SW 1271 (cell line): ENCODE data around the gene PTH1R.

ENCODE experiments used
- DNase-seq, 2 experiments: peaks; one replicate each; lab custom pipeline; 2025; lab: John Stamatoyannopoulos, UW

The PTH1R gene

GRCh38 chr3:46849686-46850467, 27.6 kb upstream of the PTH1R start:
- DNase-seq = no peak

GRCh38 chr3:46850468-46850779, 27.1 kb upstream of the PTH1R start:
- no peak for DNase-seq

- no peak for DNase-seq
Measured at GRCh38 chr3:46851364-46852333, 25.9 kb upstream of the PTH1R start.

GRCh38 chr3:46852334-46852720, 25.2 kb upstream of the PTH1R start:
- no peak for DNase-seq

GRCh38 chr3:46852839-46853355, 24.6 kb upstream of the PTH1R start:
- no peak for DNase-seq

GRCh38 chr3:46853441-46854415, 23.8 kb upstream of the PTH1R start:
- no peak for DNase-seq

- no peak for DNase-seq
Measured at GRCh38 chr3:46854555-46854991, 22.9 kb upstream of the PTH1R start.

- no peak for DNase-seq
Measured at GRCh38 chr3:46856576-46857471, 20.7 kb upstream of the PTH1R start.

- DNase-seq = no peak
Measured at GRCh38 chr3:46857485-46858341, 19.8 kb upstream of the PTH1R start.

GRCh38 chr3:46858456-46858855, 19.1 kb upstream of the PTH1R start:
- no peak for DNase-seq

GRCh38 chr3:46859001-46859710, 18.4 kb upstream of the PTH1R start:
- DNase-seq = no peak

- DNase-seq = no peak
Measured at GRCh38 chr3:46860017-46860809, 17.3 kb upstream of the PTH1R start.

- no peak for DNase-seq
Measured at GRCh38 chr3:46860810-46861604, 16.5 kb upstream of the PTH1R start.

- no peak for DNase-seq
Measured at GRCh38 chr3:46861605-46862368, 15.7 kb upstream of the PTH1R start.

GRCh38 chr3:46862369-46863025, 15.0 kb upstream of the PTH1R start:
- no peak for DNase-seq

- DNase-seq = no peak
Measured at GRCh38 chr3:46863261-46863782, 14.2 kb upstream of the PTH1R start, which contains the start of gene MYL3. MYL3 (minus strand) TSS chr3:46863444; CDS start chr3:46863390, 54 bp downstream.
